ENCODE results near the gene PYROXD2. TPM values are rescaled to one million over a fixed set of nuclear protein-coding genes. Genes with fewer than 3 reads are reported as not detected.
A peak's percentile ranks its signal among the peaks of the same experiment; 100 is the strongest.

The PYROXD2 gene
- total RNA-seq, 1 donor from 2014 or later = 5.8 TPM

DNA sequence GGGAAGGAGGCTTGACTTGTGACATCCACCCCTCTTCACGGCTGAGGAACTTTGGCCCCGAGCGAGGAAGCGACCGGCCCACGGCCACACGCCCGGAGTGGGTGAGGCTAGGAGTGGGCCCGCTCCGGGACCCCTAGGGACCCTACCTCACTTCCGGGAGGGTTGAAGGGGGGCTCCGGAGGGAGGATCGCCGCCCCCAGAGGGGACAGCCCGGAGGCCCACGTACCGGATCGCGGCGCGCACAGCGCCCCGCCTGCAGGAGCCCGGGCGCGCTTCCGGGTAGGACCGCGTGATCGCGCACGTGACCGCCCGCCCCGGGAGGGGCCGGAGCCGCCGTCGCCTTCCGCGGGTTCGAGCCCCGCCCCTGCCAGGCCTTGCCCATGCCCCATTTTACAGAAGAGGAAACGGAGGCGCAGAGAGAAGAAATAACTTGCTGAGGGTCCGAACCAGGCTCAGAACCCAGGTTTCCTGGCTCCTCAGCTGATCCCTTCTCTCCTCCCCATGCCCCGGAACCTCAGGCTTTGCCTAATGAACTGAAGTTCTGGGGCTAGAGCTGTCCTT, 31.8 kb upstream of the PYROXD2 start, which contains the start of gene HPS1:
TSS of gene HPS1 (minus strand) at position 275 of the 561 bp plus-strand sequence. CDS start 3,695 bp downstream, outside the sequence.
- TF ChIP-seq, protein P1, sequence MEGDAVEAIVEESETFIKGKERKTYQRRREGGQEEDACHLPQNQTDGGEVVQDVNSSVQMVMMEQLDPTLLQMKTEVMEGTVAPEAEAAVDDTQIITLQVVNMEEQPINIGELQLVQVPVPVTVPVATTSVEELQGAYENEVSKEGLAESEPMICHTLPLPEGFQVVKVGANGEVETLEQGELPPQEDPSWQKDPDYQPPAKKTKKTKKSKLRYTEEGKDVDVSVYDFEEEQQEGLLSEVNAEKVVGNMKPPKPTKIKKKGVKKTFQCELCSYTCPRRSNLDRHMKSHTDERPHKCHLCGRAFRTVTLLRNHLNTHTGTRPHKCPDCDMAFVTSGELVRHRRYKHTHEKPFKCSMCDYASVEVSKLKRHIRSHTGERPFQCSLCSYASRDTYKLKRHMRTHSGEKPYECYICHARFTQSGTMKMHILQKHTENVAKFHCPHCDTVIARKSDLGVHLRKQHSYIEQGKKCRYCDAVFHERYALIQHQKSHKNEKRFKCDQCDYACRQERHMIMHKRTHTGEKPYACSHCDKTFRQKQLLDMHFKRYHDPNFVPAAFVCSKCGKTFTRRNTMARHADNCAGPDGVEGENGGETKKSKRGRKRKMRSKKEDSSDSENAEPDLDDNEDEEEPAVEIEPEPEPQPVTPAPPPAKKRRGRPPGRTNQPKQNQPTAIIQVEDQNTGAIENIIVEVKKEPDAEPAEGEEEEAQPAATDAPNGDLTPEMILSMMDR (conservative IDR thresholded peaks at IDR 0.05; ENCODE audit: low read depth, low read length) = peak; percentile 10
- peak within 1 kb of the TSS; percentile 79 for H3K4me3 ChIP-seq (ENCODE audit: low read depth, low read length)
- no peak for DNase-seq (ENCODE audit: low read depth)

DNA sequence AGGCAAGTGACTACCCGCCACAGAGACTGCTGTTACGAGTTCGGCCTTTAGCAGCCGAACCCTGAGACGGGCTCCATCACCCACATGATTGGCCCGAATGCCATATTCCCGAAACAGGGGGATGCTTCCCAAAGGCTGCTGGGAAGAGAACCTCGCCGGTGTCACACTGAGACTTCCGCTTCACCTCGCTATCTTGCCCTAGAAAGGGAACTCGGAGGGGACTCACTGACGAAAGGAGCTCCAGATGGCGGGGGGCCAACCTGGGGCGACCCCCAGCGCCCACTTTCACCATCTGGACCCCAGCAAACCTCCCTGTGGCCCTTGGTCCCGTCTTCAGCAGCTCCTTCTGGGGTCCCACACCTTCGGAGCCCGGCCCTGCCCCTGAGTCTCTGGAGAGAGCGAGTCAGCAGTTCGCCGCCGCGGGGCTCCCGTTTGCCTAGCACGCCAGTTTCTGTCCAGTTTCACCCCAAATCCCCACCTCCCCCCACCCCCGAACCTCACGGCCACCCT, 31.2 kb upstream of the PYROXD2 start:
- no peak for DNase-seq (ENCODE audit: low read depth)
- TF ChIP-seq, protein P1 (conservative IDR thresholded peaks at IDR 0.05; ENCODE audit: low read depth, low read length) = no peak

DNA sequence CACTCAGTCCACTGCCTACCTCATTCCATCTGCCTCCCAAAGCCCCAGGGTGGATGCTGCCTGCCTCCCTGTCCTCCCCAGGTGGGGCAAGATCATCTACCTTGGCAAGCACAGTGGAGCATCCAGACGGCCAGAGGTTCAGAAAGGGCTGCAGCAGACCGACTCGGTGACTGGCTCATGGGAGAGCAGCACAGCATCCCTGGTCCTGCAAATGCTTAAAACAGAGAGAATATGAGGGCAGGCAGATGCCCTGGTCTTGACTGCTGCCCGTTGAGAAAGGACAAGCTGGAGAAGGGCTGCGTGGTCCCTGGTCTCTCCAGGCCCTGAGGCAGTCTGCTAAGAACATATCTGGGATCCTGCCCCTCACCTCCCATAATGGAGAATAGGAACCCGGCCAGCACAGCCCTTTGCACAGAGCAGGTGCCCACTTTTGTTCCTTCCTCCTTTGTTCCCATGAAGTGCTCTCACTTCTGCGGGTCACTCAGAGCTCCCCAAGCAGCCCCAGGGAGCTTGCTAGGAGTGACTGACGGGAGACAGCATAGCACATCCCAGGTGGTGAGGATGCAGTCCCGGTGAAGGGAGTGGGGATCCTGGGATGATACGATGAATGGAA, 30.3 kb upstream of the PYROXD2 start:
- H3K4me3 ChIP-seq (ENCODE audit: low read depth, low read length) = peak overlapping the region; percentile 79
- TF ChIP-seq, protein P1 (conservative IDR thresholded peaks at IDR 0.05; ENCODE audit: low read depth, low read length) = no peak
- DNase-seq (ENCODE audit: low read depth) = no peak

More for the DNA sequence above, 31.2 kb upstream of the PYROXD2 start:
- H3K4me3 ChIP-seq (ENCODE audit: low read depth, low read length) = peak overlapping the region; percentile 79

DNA sequence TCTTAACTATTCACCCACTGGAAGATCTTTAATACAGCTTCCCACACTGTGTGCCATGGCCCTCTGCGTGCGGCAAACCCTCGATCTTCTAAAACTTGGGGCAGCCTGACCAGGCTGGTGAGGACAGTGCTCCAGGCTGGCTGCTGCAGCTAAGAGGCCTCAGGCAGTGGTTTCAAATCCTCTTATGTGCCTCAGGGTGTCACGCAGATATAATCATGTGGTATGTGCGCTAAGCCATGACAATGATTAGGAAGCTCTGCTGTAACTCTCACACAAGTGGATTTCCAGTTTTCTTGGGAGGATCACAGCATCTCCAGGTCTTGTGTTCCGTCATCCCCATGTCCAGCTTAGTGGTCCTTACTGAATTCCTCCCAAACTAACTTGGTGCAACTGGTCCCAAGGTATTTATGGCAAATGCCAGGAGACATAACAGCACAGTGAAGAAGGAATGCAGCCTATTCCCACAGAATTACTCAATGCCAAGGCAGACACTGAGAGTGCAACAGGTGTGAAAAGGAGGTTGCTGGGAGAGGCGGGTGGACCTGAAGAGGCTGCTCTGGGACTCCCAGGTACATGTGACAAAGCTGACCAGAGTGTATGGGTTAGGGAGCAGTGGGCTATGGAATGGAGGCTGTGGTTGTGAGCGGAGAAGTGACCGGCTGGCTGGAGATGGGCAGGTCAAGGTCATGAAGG, 29.5 kb upstream of the PYROXD2 start:
- peak; percentile 31 for DNase-seq (ENCODE audit: low read depth)
- TF ChIP-seq, protein P1 (conservative IDR thresholded peaks at IDR 0.05; ENCODE audit: low read depth, low read length) = no peak

DNA sequence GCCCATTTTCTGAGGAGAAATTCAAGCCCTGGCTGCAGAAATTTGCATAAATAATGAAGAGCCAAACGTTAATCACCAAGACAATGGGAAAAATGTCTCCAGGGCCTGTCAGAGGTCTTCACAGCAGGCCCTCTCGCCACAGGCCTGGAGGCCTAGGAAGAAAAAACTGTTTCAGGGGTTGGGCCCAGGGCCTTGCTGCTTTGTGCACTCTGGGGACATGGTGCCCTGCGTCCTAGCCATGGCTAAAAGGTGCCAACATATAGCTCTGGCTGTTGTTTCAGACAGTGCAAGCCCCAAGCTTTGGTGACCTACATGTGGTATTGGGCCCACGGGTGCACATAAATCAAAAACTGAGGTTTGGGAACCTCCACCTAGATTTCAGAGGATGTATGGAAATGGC, 23.7 kb upstream of the PYROXD2 start:
- TF ChIP-seq, protein P1 (conservative IDR thresholded peaks at IDR 0.05; ENCODE audit: low read depth, low read length) = no peak
- DNase-seq (ENCODE audit: low read depth) = no peak
- H3K4me3 ChIP-seq (ENCODE audit: low read depth, low read length) = no peak overlapping the region

More for the DNA sequence above, 29.5 kb upstream of the PYROXD2 start:
- no peak overlapping the region for H3K4me3 ChIP-seq (ENCODE audit: low read depth, low read length)

DNA sequence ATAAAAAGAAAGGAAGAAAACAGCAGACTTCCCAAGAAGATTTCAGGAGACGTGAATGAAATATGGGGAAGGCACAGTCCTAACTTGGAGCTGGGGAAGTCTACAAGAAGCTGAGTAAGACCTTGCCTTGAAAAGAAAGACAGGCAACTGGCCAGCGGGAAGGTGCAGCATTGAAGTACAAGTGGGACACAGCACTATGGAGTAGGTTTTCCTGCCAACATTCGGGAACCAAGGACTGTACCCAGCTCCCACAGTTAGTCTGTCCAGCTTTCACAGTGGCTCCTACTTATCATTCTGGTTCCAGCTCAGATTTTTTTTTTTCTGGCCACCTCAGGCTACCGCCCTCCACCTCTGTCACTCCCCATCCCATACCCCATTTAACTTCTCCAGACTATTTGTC, 21.7 kb upstream of the PYROXD2 start:
- TF ChIP-seq, protein P1 (conservative IDR thresholded peaks at IDR 0.05; ENCODE audit: low read depth, low read length) = no peak
- H3K4me3 ChIP-seq (ENCODE audit: low read depth, low read length) = no peak overlapping the region
- no peak for DNase-seq (ENCODE audit: low read depth)
